HG03066 (cell line): ENCODE measurements around the gene CCDC183.
"Not testable (repeated sequence)": the region's sequence is repeated elsewhere in the genome, so short reads cannot be mapped to it uniquely, and the experiment has no call there.

Experiments
- ATAC-seq: cut with Tn5 transposase; IDR thresholded peaks from one replicate; pipeline ENCODE4 v1.9.1; 2021; ENCODE audit warnings: low read depth; ENCODE audit not compliant: unreplicated experiment

Gene CCDC183

GRCh38 chr9:136796238-136796774 lies at the start of gene CCDC183:
Gene CCDC183 (plus strand): TSS chr9:136796338. CDS start chr9:136796398, 60 bp downstream.
- ATAC-seq: no peak

GRCh38 chr9:136746621-136747020 lies 49.5 kb upstream of the CCDC183 start:
- no peak for ATAC-seq

- ATAC-seq: no peak
Observed at GRCh38 chr9:136747161-136748060, 48.7 kb upstream of the CCDC183 start.

- ATAC-seq: no peak
Observed at GRCh38 chr9:136748201-136748600, 47.9 kb upstream of the CCDC183 start, which contains the start of gene LCN6. Gene LCN6 (minus strand): TSS chr9:136748525. CDS start chr9:136748483, 42 bp downstream.

- ATAC-seq: no peak
Observed at GRCh38 chr9:136748666-136749611, 47.2 kb upstream of the CCDC183 start.

GRCh38 chr9:136750526-136750925 lies 45.6 kb upstream of the CCDC183 start:
- no peak for ATAC-seq

- ATAC-seq: no peak
Observed at GRCh38 chr9:136751244-136751643, 44.9 kb upstream of the CCDC183 start.

- ATAC-seq: no peak
Observed at GRCh38 chr9:136751814-136752213, 44.3 kb upstream of the CCDC183 start.

- ATAC-seq: no peak
Observed at GRCh38 chr9:136753371-136754058, 42.6 kb upstream of the CCDC183 start.

GRCh38 chr9:136754059-136754572 lies 42.0 kb upstream of the CCDC183 start:
- ATAC-seq: no peak

GRCh38 chr9:136754626-136755301 lies 41.4 kb upstream of the CCDC183 start:
- no peak for ATAC-seq

GRCh38 chr9:136755302-136756133 lies 40.6 kb upstream of the CCDC183 start:
- ATAC-seq: not testable (repeated sequence)

GRCh38 chr9:136756134-136756438 lies 40.1 kb upstream of the CCDC183 start:
- ATAC-seq: no peak

GRCh38 chr9:136756836-136757235 lies 39.3 kb upstream of the CCDC183 start:
- ATAC-seq: no peak

GRCh38 chr9:136757328-136757727 lies 38.8 kb upstream of the CCDC183 start:
- ATAC-seq: no peak

- no peak for ATAC-seq
Observed at GRCh38 chr9:136757751-136758140, 38.4 kb upstream of the CCDC183 start.

- ATAC-seq: no peak
Observed at GRCh38 chr9:136759001-136759400, 37.1 kb upstream of the CCDC183 start.

- no peak for ATAC-seq
Observed at GRCh38 chr9:136759436-136760325, 36.5 kb upstream of the CCDC183 start.
